ENCODE results near the gene CAMK4.

DNA sequence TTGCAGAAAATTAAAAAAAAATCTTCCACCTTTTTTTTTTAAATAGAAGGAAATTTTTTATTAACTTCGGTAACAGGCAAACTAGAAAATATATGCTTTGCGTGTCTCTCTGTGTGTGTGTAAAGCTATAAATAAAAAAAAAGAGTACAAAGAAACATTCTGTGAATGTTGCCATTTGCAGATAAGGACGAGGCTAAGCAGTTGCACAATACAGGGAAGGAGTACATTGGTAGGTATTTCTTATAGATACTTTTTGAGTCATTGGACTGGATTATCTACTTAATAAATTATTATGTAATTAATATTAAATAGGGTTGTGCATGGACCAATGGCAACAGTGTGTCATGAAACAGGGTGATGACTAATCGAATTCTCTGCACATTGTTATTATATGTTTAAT is 102.4 kb downstream of the CAMK4 start:
- no peak for TF ChIP-seq CTCF (IDR thresholded peaks at IDR 0.05)
- no peak for TF ChIP-seq POLR2A (IDR thresholded peaks at IDR 0.05)
